Lower leg skin (tissue), 3 donors: Measurements from ENCODE around the gene KRT16.

ENCODE experiments used
- POLR2A ChIP-seq, 2 donors: fragments of 450-650 bp; IDR thresholded peaks; one replicate each; pipeline ENCODE4 v1.6.1; 2016 to 2017; ENCODE audit warnings: antibody characterized with exemption in 2 of 2, mild to moderate bottlenecking in 1 of 2, moderate library complexity in 1 of 2
- TF ChIP-seq, protein P1 (sequence below), 3 donors: fragments of 450-650 bp; IDR thresholded peaks; one replicate each; pipeline ENCODE4 v1.5.1; 2016; ENCODE audit warnings: antibody characterized with exemption in 3 of 3, mild to moderate bottlenecking in 3 of 3, moderate library complexity in 2 of 3

DNA sequence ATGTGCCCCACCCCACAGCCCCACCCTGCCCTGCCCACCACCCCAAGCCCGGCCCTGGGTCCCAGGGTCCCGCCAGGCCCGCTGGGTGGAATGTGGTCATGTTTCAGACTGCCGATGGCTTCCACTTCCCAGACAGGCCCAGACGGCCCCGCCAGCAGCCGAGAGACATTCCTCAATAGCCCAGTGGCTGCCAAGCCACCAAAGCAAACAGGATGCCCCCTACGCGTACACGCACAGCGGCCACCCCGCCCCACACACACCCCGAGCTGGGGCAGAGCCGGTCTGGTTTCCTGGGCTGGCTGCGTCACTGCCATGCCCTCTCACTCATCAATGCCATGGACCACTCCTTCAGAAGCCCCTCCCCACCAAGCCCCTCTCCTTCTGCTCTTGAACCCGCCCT is 13.0 kb upstream of the KRT16 start:
- TF ChIP-seq, protein P1, sequence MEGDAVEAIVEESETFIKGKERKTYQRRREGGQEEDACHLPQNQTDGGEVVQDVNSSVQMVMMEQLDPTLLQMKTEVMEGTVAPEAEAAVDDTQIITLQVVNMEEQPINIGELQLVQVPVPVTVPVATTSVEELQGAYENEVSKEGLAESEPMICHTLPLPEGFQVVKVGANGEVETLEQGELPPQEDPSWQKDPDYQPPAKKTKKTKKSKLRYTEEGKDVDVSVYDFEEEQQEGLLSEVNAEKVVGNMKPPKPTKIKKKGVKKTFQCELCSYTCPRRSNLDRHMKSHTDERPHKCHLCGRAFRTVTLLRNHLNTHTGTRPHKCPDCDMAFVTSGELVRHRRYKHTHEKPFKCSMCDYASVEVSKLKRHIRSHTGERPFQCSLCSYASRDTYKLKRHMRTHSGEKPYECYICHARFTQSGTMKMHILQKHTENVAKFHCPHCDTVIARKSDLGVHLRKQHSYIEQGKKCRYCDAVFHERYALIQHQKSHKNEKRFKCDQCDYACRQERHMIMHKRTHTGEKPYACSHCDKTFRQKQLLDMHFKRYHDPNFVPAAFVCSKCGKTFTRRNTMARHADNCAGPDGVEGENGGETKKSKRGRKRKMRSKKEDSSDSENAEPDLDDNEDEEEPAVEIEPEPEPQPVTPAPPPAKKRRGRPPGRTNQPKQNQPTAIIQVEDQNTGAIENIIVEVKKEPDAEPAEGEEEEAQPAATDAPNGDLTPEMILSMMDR (IDR thresholded peaks at IDR 0.05) = no peak
- TF ChIP-seq POLR2A (IDR thresholded peaks at IDR 0.05) = no peak
